CD8-positive, alpha-beta memory T cell (primary cell): Measurements from ENCODE around the gene RAB31. TPM values are rescaled to one million over a fixed set of nuclear protein-coding genes. Genes with fewer than 3 reads are reported as not detected.

ENCODE experiments used
- CTCF ChIA-PET: fragments of 350-600 bp; sonication (Branson Sonifier 250); formaldehyde crosslinking; loops from one replicate; lab custom pipeline; 2021; ENCODE audit warnings: antibody characterized with exemption; lab: Charles Lee
- POLR2A ChIA-PET: fragments of 350-600 bp; sonication (Branson Sonifier 250); formaldehyde crosslinking; loops from one replicate; lab custom pipeline; 2021; ENCODE audit warnings: antibody characterized with exemption; lab: Charles Lee
- DNase-seq, 5 donors: peaks; one replicate each; pipeline versions ENCODE4 v3.0.0 to v3.0.0-alpha.2; 2020 to 2022; ENCODE audit warnings: mixed read lengths in 1 of 5
- H3K27ac ChIP-seq: one replicate; pipeline ENCODE4 v1.7.0; 2013; ENCODE audit warnings: low read depth, mild to moderate bottlenecking, low read length, moderate library complexity
- H3K27me3 ChIP-seq: 2 replicates; pipeline ENCODE4 v1.7.0; 2013; ENCODE audit warnings: low read length, mild to moderate bottlenecking; ENCODE audit not compliant: insufficient read depth, poor library complexity, severe bottlenecking
- H3K36me3 ChIP-seq: 2 replicates; pipeline ENCODE4 v1.7.0; 2013; ENCODE audit warnings: mild to moderate bottlenecking, low read length, moderate library complexity; ENCODE audit not compliant: insufficient read depth
- H3K4me1 ChIP-seq: 2 replicates; pipeline ENCODE4 v1.7.0; 2013; ENCODE audit warnings: mild to moderate bottlenecking, low read length, moderate library complexity; ENCODE audit not compliant: insufficient read depth
- H3K4me3 ChIP-seq: 2 replicates; pipeline ENCODE4 v1.7.0; 2013; ENCODE audit warnings: mild to moderate bottlenecking, low read length
- H3K9me3 ChIP-seq: 2 replicates; pipeline ENCODE4 v1.7.0; 2013; ENCODE audit warnings: mild to moderate bottlenecking, low read length
- H3K27ac Mint-ChIP-seq, 8 donors: one replicate each; pipeline ENCODE4 v1.8.0; 2020 to 2021; ENCODE audit warnings: mixed read lengths in 8 of 8, mild to moderate bottlenecking in 6 of 8, inconsistent platforms in 3 of 8, moderate library complexity in 3 of 8
- H3K27me3 Mint-ChIP-seq, 2 donors: one replicate each; pipeline ENCODE4 v1.8.0; 2020 to 2021; ENCODE audit warnings: mixed read lengths in 2 of 2, mild to moderate bottlenecking in 1 of 2, moderate library complexity in 1 of 2
- H3K36me3 Mint-ChIP-seq, 3 donors: one replicate each; pipeline ENCODE4 v1.8.0; 2020 to 2021; ENCODE audit warnings: mixed read lengths in 3 of 3, inconsistent platforms in 1 of 3, mild to moderate bottlenecking in 1 of 3
- H3K4me1 Mint-ChIP-seq, 3 donors: one replicate each; pipeline ENCODE4 v1.8.0; 2020 to 2021; ENCODE audit warnings: mixed read lengths in 3 of 3, inconsistent platforms in 1 of 3, mild to moderate bottlenecking in 1 of 3
- H3K4me3 Mint-ChIP-seq, 7 donors: one replicate each; pipeline ENCODE4 v1.8.0; 2020 to 2021; ENCODE audit warnings: mixed read lengths in 7 of 7, mild to moderate bottlenecking in 6 of 7, moderate library complexity in 4 of 7, inconsistent platforms in 2 of 7
- H3K9me3 Mint-ChIP-seq, 5 donors: one replicate each; pipeline ENCODE4 v1.8.0; 2020 to 2022; ENCODE audit warnings: mixed read lengths in 5 of 5, mild to moderate bottlenecking in 3 of 5, moderate library complexity in 2 of 5, inconsistent platforms in 1 of 5
- polyA plus RNA-seq: library from polyadenylated mRNA; unstranded; fragments of 300-500 nt; fragmentation: Illumina TruSeq; gene quantifications from one replicate; pipeline ENCODE4 v1.2.3, GENCODE V29; 2021
- total RNA-seq, 2 experiments: library from RNA; stranded (reverse); gene quantifications; one replicate each; pipeline ENCODE4 v1.2.3, GENCODE V29; 2021

The RAB31 gene
- total and polyA plus RNA-seq, 3 experiments from 2014 or later: 0.57 to 4.7 (median 1.1) TPM

GRCh38 chr18:9731380-9731779, 23.3 kb downstream of the RAB31 start:
- Mint-ChIP-seq H3K27ac (no peak overlapping the region), H3K27me3 (peaks cover 7 to 32% of the 10 kb centered on the region in 2 donors), H3K36me3 (peaks cover 0 to 3% (median 0%) of the 10 kb centered on the region in 3 donors), H3K4me1 (peaks cover 5 to 8% (median 5%) of the 10 kb centered on the region in 3 donors), H3K9me3 (no peaks in the 10 kb centered on the region), H3K4me3 (no peak overlapping the region)
- no peaks in the 10 kb centered on the region for H3K9me3 ChIP-seq
- H3K36me3 ChIP-seq: no peaks in the 10 kb centered on the region
- no peak overlapping the region for H3K27ac ChIP-seq
- no peak for DNase-seq
- ChIA-PET CTCF (no interaction called here), POLR2A (no interaction called here)
- H3K27me3 ChIP-seq: peaks cover 5% of the 10 kb centered on the region
- no peaks in the 10 kb centered on the region for H3K4me1 ChIP-seq
- H3K4me3 ChIP-seq: no peak overlapping the region

DNA sequence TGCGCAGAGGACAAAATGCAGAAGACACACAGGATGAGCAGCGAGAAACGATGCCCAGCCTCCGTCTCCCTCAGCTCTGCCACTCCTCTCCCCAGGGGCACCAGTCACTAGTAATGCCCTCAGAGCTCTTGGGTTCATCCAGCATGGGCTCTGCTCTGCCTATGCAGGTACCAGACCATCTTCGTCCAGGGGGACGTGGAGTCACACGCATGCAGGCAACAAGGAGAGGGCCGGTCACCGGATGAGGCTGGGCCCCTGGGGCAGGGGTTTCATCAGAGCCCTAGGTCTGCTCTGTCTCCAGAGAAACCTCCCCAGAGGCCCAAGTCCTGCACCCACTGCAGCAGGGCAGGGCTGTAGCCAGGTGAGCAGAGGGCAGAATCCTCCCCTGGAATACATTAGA, 23.9 kb downstream of the RAB31 start:
- Mint-ChIP-seq H3K9me3 (no peaks in the 10 kb centered on the region), H3K27ac (no peak overlapping the region)

DNA sequence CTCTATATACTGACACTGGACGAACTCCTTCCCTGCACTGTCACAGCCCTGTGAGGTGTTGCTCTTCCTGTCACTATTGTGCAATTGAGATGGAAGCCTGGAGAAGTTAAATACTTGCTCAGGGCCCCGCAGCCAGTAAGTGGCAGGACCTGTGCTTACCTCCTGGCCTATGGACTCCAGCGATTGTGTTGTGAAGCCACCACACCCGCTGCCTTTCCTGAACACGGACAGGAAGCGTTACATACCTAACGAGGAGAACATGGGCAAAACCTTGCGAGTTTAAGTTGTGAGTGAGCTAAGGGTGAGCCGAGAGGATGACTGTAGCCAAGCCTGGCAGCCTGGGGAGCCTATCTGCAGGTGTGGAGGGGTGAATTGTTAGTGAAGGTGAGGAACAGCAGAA, 26.1 kb downstream of the RAB31 start:
- no peaks in the 10 kb centered on the region for H3K4me1 ChIP-seq
- Mint-ChIP-seq H3K4me1 (peaks cover 5 to 8% (median 5%) of the 10 kb centered on the region in 3 donors), H3K27me3 (peaks cover 9 to 45% of the 10 kb centered on the region in 2 donors), H3K27ac (no peak overlapping the region), H3K4me3 (no peak overlapping the region), H3K36me3 (peaks cover 0 to 3% (median 0%) of the 10 kb centered on the region in 3 donors), H3K9me3 (no peaks in the 10 kb centered on the region)
- DNase-seq: no peak
- H3K36me3 ChIP-seq: no peaks in the 10 kb centered on the region
- H3K27ac ChIP-seq: no peak overlapping the region
- POLR2A ChIA-PET: no interaction called here
- no peak overlapping the region for H3K4me3 ChIP-seq
- no peaks in the 10 kb centered on the region for H3K9me3 ChIP-seq
- peaks cover 5% of the 10 kb centered on the region for H3K27me3 ChIP-seq
- CTCF ChIA-PET: no interaction called here

More for the DNA sequence above, 23.9 kb downstream of the RAB31 start:
- CTCF ChIA-PET: no interaction called here
- Mint-ChIP-seq H3K4me3 (no peak overlapping the region), H3K36me3 (peaks cover 0 to 3% (median 0%) of the 10 kb centered on the region in 3 donors), H3K27me3 (peaks cover 7 to 32% of the 10 kb centered on the region in 2 donors), H3K4me1 (peaks cover 5 to 8% (median 5%) of the 10 kb centered on the region in 3 donors)
- POLR2A ChIA-PET: no interaction called here
- Histone ChIP-seq H3K4me3 (no peak overlapping the region), H3K9me3 (no peaks in the 10 kb centered on the region), H3K27me3 (peaks cover 5% of the 10 kb centered on the region), H3K4me1 (no peaks in the 10 kb centered on the region), H3K27ac (no peak overlapping the region), H3K36me3 (no peaks in the 10 kb centered on the region)
- no peak for DNase-seq

GRCh38 chr18:9735238-9735637, 27.1 kb downstream of the RAB31 start:
- no peak for DNase-seq
- H3K36me3 Mint-ChIP-seq: peaks cover 0 to 3% (median 0%) of the 10 kb centered on the region in 3 donors
- no peak overlapping the region for H3K4me3 ChIP-seq
- H3K4me3 Mint-ChIP-seq: peak overlapping the region in 1 of 7 donors; percentile 28
- no peaks in the 10 kb centered on the region for H3K9me3 ChIP-seq
- CTCF ChIA-PET: no interaction called here
- no peaks in the 10 kb centered on the region for H3K4me1 ChIP-seq
- peaks cover 5 to 8% (median 5%) of the 10 kb centered on the region in 3 donors for H3K4me1 Mint-ChIP-seq
- H3K27ac ChIP-seq: no peak overlapping the region
- no peaks in the 10 kb centered on the region for H3K36me3 ChIP-seq
- POLR2A ChIA-PET: no interaction called here
- peaks cover 5% of the 10 kb centered on the region for H3K27me3 ChIP-seq
- H3K27me3 Mint-ChIP-seq: peaks cover 9 to 42% of the 10 kb centered on the region in 2 donors
- no peaks in the 10 kb centered on the region for H3K9me3 Mint-ChIP-seq
- H3K27ac Mint-ChIP-seq: no peak overlapping the region

- Mint-ChIP-seq H3K27ac (no peak overlapping the region), H3K9me3 (no peaks in the 10 kb centered on the region), H3K4me1 (peaks cover 5 to 8% (median 5%) of the 10 kb centered on the region in 3 donors), H3K4me3 (no peak overlapping the region), H3K27me3 (peaks cover 9 to 37% of the 10 kb centered on the region in 2 donors), H3K36me3 (peaks cover 0 to 3% (median 0%) of the 10 kb centered on the region in 3 donors)
- Histone ChIP-seq H3K36me3 (no peaks in the 10 kb centered on the region), H3K4me3 (no peak overlapping the region), H3K27me3 (peaks cover 4% of the 10 kb centered on the region), H3K27ac (no peak overlapping the region), H3K4me1 (no peaks in the 10 kb centered on the region), H3K9me3 (no peaks in the 10 kb centered on the region)
- ChIA-PET CTCF (no interaction called here), POLR2A (no interaction called here)
- DNase-seq: no peak
Measured at GRCh38 chr18:9735879-9736278, 27.8 kb downstream of the RAB31 start.

DNA sequence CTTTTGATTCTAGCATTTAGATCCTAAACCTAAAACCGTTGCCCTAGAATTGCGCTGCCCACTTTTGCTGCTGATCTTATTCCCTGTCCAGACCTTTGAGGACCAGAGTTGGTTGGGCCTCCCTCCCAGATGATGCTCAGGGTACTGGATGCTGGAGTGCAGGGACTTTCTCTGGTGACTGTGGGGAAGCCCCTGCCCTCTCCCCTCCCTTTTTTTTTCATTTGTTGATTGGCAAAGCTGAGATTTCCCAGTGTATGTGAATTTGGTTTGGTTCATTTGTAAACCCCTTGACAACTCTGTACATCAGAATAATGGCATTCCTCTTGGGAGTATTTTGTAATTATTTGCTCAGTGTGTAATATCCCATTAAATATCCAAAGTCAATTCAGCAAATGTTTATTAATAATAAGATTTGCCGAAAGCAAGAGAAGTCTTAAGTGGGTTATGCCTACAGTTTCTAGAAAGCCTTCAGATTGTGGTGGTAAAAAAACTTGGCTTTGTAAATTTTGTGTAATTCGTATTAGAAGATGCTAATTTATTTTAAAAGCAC, 28.3 kb downstream of the RAB31 start:
- H3K27me3 Mint-ChIP-seq: peaks cover 9 to 36% of the 10 kb centered on the region in 2 donors
- no peak overlapping the region for H3K27ac Mint-ChIP-seq
- Histone ChIP-seq H3K4me1 (no peaks in the 10 kb centered on the region), H3K27me3 (no peaks in the 10 kb centered on the region), H3K9me3 (no peaks in the 10 kb centered on the region), H3K4me3 (no peak overlapping the region), H3K36me3 (no peaks in the 10 kb centered on the region), H3K27ac (no peak overlapping the region)
- no peaks in the 10 kb centered on the region for H3K9me3 Mint-ChIP-seq
- POLR2A ChIA-PET: no interaction called here
- H3K36me3 Mint-ChIP-seq: peaks cover 0 to 3% (median 0%) of the 10 kb centered on the region in 3 donors
- DNase-seq: no peak
- peaks cover 5 to 8% (median 5%) of the 10 kb centered on the region in 3 donors for H3K4me1 Mint-ChIP-seq
- no peak overlapping the region for H3K4me3 Mint-ChIP-seq
- CTCF ChIA-PET: no interaction called here

DNA sequence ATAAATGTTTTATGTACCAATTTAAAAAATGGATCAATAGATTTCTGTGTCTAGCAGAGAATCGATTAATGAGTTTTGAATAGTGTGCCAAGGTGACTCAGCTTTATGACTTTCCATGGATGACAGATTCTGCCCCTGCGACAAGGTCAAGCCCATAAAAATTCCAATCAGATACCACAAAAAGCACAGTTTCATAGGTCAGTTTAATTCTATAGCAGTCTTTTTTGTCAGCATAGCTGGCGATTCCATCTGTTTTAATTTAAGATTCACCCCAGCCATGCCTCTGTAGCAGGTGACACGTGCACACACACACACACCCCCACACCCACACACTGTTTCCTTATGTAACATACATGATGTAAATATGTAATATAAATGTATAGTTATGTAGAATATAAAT, 28.9 kb downstream of the RAB31 start:
- Histone ChIP-seq H3K27ac (no peak overlapping the region), H3K27me3 (no peaks in the 10 kb centered on the region), H3K4me1 (no peaks in the 10 kb centered on the region), H3K36me3 (no peaks in the 10 kb centered on the region), H3K4me3 (no peak overlapping the region), H3K9me3 (no peaks in the 10 kb centered on the region)
- DNase-seq: no peak
- peaks cover 0 to 3% (median 0%) of the 10 kb centered on the region in 3 donors for H3K36me3 Mint-ChIP-seq
- ChIA-PET CTCF (interaction anchor here (1.4 kb wide), 1 partner anchor 15 kb away, joined by 3 read pairs; no protein-coding TSS in a partner anchor), POLR2A (no interaction called here)
- H3K9me3 Mint-ChIP-seq: no peaks in the 10 kb centered on the region
- peaks cover 9 to 35% of the 10 kb centered on the region in 2 donors for H3K27me3 Mint-ChIP-seq
- H3K4me1 Mint-ChIP-seq: peaks cover 5 to 8% (median 5%) of the 10 kb centered on the region in 3 donors
- H3K4me3 Mint-ChIP-seq: no peak overlapping the region
- no peak overlapping the region for H3K27ac Mint-ChIP-seq

DNA sequence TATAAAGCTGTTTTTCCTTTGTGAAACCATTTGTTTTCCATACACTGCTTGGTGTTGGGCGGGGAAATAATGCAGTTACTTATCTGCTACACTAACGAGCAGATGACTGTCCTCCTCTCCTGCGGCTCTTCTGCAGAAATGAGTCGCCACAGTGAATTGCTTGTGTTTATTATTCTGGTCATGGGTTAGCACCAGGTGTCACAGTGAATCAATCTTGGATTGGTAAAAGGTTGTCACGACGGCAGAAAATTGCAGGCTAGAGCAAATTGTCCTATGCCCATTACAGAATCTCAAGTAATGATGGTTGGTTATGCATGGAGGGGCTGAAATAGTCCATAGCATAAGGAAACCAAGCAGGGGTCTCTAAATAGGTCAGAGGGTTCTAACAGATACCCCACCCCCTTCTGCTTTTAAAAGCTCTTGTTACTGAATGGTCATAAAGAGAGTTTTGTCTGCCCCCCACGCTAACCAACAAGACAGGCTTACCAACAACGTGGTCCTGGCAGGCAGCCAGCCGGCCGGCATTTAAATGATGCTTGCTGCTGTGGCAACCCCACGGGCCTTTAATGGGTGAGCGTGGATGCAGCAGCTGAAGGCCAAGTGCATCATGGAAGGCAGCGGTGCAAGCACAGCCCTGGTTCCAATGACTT, 29.5 kb downstream of the RAB31 start:
- Histone ChIP-seq H3K36me3 (no peaks in the 10 kb centered on the region), H3K27me3 (no peaks in the 10 kb centered on the region), H3K4me1 (no peaks in the 10 kb centered on the region), H3K9me3 (no peaks in the 10 kb centered on the region), H3K4me3 (no peak overlapping the region), H3K27ac (no peak overlapping the region)
- Mint-ChIP-seq H3K4me1 (peaks cover 5 to 8% (median 5%) of the 10 kb centered on the region in 3 donors), H3K4me3 (no peak overlapping the region), H3K27ac (no peak overlapping the region), H3K27me3 (peaks cover 11 to 37% of the 10 kb centered on the region in 2 donors), H3K36me3 (peaks cover 0 to 3% (median 0%) of the 10 kb centered on the region in 3 donors), H3K9me3 (no peaks in the 10 kb centered on the region)
- no peak for DNase-seq
- ChIA-PET CTCF (interaction anchor here (1.4 kb wide), 1 partner anchor 14 kb away, joined by 3 read pairs; no protein-coding TSS in a partner anchor), POLR2A (no interaction called here)
